Measurements from ENCODE around the gene TTC7B. TPM values are rescaled to one million over a fixed set of nuclear protein-coding genes. Genes with fewer than 3 reads are reported as not detected.
"Not testable (repeated sequence)": the region's sequence is repeated elsewhere in the genome, so short reads cannot be mapped to it uniquely, and the experiment has no call there.

TTC7B gene
- polyA plus RNA-seq, 1 donor from 2014 or later = 0.89 TPM

DNA sequence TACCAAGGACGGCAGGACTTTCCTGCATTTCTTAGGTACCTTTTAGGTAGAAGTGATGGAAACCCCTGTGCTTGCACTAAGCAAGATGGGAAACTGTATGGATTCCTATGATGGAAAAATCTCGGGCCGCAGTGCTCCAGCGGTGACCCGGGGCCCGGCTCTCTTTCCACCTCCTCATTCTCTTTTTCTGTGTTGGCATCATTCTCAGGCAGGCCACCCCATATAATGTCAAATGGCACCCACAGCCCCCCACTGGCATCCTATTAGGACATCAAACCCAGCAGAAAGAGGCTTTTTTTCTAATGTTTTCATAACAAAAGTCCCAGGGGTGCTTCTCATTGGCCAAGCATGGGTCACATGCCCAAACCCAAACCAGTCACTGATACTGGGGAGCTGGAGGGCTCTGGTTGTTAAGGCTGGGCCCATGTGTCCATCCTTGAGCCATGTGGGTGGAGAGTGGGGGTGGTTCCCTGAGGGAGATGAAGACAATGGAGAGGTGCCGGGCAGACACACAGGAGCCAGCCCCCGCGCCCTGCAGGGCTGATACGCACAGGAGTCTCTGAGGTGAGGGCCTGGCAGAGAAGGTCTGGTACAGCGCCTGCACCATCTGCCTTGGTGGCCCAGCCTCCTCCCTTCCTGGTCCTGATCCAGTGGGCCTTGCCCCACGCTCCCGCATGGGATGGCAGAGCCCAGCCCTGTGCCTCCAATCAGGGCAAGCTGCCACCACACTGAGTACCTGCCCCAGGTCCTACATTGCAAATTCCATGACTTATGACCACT lies 277.3 kb downstream of the TTC7B start:
- Mint-ChIP-seq H3K4me3 (no peak overlapping the region), H3K36me3 (no peaks in the 10 kb centered on the region), H3K9me3 (no peaks in the 10 kb centered on the region), H3K27me3 (no peaks in the 10 kb centered on the region), H3K27ac (no peak overlapping the region), H3K4me1 (peaks cover 0 to 5% (median 3%) of the 10 kb centered on the region in 3 donors)

DNA sequence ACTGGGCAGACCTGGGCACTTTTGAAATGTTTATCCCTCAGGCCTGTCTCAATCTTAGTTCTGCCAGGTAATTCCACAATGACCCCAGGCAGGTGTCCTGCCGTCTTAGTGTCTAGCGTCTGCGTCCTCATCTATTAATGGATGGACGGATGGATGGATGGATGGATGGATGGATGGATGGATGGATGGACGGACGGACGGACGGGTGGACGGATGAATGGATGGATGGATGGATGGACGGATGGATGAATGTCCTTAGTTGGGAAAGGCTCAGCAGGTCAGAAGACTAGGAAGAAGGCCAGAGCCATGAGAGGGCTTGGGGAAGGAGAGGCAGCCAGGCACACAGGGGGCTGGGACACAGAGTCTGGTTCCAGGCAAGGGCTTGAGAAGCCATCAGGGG lies 278.1 kb downstream of the TTC7B start:
- Mint-ChIP-seq H3K9me3 (no peaks in the 10 kb centered on the region), H3K27ac (no peak overlapping the region), H3K27me3 (peaks cover 3% of the 10 kb centered on the region), H3K4me1 (peaks cover 0 to 5% (median 3%) of the 10 kb centered on the region in 3 donors), H3K36me3 (no peaks in the 10 kb centered on the region), H3K4me3 (no peak overlapping the region)

DNA sequence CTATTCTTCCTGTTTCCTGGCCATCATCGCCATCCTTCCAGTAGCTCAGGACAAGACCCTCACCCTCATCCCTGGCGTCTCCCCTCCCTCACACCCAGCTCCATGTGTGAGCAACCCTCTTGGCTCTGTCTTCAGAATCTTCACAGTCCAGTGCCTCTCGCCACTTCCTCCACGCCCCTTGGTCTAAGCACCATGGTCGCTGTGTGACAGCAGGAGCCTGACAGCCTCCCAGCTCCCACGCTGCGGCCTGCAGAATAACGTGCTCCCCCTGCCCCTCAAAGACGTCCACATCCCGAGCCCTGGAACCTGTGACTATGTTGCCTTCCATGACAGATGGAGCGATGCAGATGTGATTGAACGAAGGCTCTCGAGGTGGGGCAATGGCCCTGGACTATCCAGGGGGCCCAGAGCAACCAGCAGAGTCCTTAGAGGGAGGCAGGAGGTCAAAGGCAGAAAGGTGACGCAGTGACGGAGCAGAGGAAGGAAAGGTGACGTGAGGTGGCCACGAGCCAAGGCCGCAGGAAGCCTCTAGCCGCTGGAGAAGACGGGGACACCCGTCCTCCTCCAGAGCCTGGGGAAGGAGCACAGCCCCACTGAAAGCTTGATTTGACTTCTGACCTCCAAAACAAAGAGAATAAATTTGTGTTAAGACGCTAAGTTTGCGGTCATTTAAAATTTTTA lies 279.6 kb downstream of the TTC7B start:
- peak overlapping the region in 1 of 3 donors; percentile 63 for H3K27ac Mint-ChIP-seq

DNA sequence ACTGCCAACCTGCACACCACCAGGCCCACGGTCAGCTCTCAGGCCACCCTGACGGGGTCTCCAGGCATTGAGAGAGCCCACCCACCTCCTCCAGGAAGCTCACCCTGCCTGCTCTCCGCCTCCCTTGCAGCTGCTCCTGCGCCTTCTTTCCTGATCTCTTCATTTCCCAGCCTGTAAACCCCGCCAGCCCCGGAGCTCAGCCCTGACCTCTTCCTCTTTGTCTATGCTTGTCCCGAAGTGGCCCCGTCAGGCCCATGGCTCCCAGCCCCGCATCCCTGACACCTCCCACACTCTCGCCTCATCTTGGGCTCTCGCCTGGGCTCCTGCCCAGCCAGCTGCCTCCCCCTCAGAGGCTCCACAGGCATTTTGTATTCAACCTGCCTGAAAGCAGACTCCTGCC lies 280.1 kb downstream of the TTC7B start:
- Mint-ChIP-seq H3K4me1 (peaks cover 0 to 5% (median 3%) of the 10 kb centered on the region in 3 donors), H3K27ac (peak overlapping the region in 1 of 3 donors; percentile 63), H3K27me3 (peaks cover 6% of the 10 kb centered on the region), H3K36me3 (no peaks in the 10 kb centered on the region), H3K9me3 (no peaks in the 10 kb centered on the region), H3K4me3 (no peak overlapping the region)

More for the DNA sequence above, 279.6 kb downstream of the TTC7B start:
- Mint-ChIP-seq H3K4me3 (no peak overlapping the region), H3K36me3 (no peaks in the 10 kb centered on the region), H3K4me1 (peaks cover 0 to 5% (median 3%) of the 10 kb centered on the region in 3 donors), H3K9me3 (no peaks in the 10 kb centered on the region), H3K27me3 (peaks cover 6% of the 10 kb centered on the region)

DNA sequence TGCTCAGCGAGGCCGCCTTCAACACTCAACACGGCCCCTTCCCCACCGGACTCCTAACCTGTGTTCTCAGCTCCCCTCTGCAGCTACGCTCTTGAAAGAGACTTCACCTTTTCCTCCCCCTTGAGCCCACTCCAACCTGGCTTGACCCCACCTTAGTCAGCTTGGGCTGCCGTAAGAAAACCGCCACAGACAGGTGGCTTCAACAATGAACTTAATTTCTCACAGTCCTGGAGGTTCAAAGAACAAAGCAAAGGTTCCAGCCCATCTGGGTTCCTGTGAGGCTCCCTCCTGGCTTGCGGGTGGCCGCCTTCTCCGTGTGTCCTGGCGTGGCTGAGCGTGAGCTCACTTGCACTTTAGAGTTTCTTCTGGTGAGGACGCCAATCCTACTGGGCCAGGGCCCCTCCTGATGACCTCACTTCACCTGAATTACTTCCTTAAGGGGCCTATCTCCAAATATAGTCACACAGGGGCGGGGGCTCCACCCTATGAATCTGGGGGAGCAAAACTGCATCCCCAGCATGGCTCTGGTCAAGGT lies 280.6 kb downstream of the TTC7B start:
- Mint-ChIP-seq H3K9me3 (no peaks in the 10 kb centered on the region), H3K4me1 (peaks cover 0 to 5% (median 3%) of the 10 kb centered on the region in 3 donors), H3K36me3 (no peaks in the 10 kb centered on the region), H3K4me3 (peak overlapping the region in 1 of 4 donors; percentile 48), H3K27ac (peak overlapping the region in 1 of 3 donors; percentile 84), H3K27me3 (peaks cover 6% of the 10 kb centered on the region)

DNA sequence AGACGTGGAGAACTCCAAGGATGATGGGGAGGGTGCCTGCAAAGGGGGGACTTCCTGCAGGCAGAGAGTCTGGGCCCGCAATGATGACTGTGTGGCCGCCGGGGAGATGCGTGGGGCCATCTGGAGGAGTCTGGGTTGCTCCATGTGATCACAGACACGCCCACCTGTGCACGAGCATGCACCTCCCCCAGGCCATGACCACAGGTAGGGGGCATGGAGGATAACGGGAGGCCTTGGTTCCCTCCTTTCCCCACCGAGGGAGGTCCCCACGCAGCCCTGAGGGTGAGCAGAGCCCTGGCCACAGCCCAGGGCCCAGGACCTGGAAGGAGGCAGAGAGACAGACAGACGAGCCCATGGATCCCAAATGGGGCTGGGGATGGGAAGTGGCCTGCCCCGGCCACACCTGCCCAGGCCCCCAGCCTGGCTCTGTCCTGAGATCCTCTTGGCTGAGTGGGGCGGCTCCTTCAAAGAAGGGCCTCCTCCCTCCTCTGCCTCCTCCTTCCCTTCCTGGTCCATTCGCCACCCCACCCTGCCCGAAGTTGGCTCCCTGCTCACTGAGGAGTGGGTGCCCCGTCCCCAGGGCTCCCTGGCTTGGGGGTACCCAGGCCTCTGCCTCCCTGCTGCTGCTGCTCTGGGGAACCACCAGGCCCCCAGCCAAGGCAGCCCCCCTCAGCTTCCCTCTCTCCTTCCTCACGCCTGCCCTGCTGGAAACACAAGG lies 281.2 kb downstream of the TTC7B start:
- Mint-ChIP-seq H3K27ac (no peak overlapping the region), H3K27me3 (peaks cover 6% of the 10 kb centered on the region), H3K4me3 (no peak overlapping the region), H3K36me3 (no peaks in the 10 kb centered on the region), H3K4me1 (peaks cover 0 to 5% (median 3%) of the 10 kb centered on the region in 3 donors), H3K9me3 (no peaks in the 10 kb centered on the region)

DNA sequence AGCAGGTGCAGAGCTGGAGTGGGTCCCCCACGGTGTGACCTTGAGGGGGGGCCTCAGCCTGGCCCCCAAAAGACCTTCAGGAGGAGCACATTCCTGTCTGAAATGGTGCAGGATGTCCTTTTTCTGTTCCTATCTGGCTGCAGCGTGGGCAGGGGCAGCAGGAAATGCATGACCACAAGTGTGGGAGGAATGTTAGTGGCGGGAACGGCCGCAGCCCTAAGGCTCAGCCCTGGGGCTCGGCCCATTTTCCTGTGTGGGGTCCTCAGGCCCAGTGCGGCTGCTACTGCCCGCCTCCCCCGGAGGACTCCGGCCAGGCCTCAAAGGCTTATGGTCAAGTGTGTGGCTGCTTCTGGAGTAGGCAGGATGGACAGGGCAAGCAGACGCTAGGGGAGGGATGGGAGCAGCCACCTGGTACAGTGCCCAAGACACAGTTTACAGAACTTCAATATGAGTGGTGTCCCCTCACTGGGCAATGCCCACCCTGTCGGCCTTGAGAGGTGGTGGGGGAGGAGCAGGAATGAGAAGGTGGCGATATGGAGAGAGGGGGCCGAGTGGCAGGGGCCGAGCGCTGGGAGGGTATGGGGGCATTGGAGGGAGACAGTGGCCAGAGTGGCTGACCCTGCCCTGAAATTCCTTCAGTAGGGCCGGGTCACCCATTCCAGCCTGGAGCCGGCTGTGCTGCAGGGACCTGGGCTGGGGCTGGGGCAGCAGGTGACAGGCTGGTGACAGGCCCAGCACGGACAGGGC lies 282.0 kb downstream of the TTC7B start:
- H3K4me1 Mint-ChIP-seq = peaks cover 0 to 5% (median 3%) of the 10 kb centered on the region in 3 donors
- peaks cover 6% of the 10 kb centered on the region for H3K27me3 Mint-ChIP-seq
- H3K36me3 Mint-ChIP-seq = no peaks in the 10 kb centered on the region
- H3K27ac Mint-ChIP-seq = no peak overlapping the region
- no peak overlapping the region for H3K4me3 Mint-ChIP-seq
- no peaks in the 10 kb centered on the region for H3K9me3 Mint-ChIP-seq

DNA sequence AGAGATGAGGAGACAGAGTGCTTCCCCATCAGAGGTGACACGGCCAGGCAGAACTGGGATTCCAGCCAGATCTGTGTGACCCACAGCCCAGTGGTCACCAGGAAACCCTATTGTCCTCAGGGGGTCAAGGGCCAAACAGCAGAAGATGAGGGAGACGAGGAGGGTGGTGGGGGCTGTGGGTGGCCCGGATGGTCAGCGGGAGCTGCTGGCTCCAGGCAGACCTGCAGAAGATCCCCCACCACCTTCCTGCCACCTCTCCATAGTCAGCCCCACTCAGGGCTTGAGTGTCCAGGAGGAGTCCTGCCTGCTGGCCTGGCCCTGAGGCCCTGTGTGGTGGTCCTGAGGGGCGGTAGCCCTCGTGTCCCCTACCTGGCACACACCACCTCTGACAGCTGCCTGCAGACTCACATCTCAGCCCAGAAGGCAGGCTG lies 282.6 kb downstream of the TTC7B start:
- no peak overlapping the region for H3K4me3 Mint-ChIP-seq

DNA sequence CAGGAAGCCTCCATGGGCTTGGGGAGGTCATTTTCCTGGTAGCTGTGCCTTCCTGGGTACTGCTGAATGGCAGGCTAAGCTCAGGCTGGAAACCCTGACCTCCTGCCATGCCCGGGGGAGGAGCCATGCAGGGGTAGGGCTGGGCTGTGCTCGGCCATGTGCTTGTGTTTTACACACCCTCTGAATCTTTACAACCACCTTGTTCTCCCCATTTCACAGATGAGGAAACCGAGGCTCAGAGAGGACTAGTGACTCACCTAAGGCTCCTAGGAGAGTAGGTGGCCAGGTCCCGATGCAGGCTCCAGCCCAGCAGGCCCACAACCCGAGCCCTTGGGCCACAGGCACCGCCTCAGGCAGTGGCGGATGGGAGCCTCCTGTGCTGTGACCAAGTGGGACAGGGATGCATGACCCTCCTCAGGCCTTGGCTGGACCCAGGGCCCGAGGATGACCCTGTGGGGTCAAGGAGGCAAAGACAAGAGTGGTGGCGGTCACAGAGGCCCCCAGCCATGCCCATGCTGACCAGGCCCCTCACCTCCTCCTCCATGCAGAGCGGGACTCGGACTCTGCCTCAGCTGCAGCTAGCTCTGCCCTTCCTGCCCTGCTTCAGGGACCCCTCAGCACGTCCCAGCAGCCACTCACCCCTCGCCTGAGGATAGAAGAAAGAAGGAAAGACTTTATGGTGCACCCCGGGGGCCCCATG lies 283.3 kb downstream of the TTC7B start:
- peaks cover 6% of the 10 kb centered on the region for H3K27me3 Mint-ChIP-seq
- peaks cover 2% of the 10 kb centered on the region for H3K36me3 Mint-ChIP-seq
- H3K9me3 Mint-ChIP-seq = peaks cover 0 to 3% (median 0%) of the 10 kb centered on the region in 3 donors
- no peak overlapping the region for H3K4me3 Mint-ChIP-seq
- H3K4me1 Mint-ChIP-seq = peaks cover 0 to 5% (median 3%) of the 10 kb centered on the region in 3 donors
- H3K27ac Mint-ChIP-seq = no peak overlapping the region

More for the DNA sequence above, 282.6 kb downstream of the TTC7B start:
- peaks cover 6% of the 10 kb centered on the region for H3K27me3 Mint-ChIP-seq
- peaks cover 0 to 5% (median 3%) of the 10 kb centered on the region in 3 donors for H3K4me1 Mint-ChIP-seq
- H3K36me3 Mint-ChIP-seq = peaks cover 2% of the 10 kb centered on the region
- no peak overlapping the region for H3K27ac Mint-ChIP-seq
- H3K9me3 Mint-ChIP-seq = peaks cover 0 to under 1% (median 0%) of the 10 kb centered on the region in 3 donors

DNA sequence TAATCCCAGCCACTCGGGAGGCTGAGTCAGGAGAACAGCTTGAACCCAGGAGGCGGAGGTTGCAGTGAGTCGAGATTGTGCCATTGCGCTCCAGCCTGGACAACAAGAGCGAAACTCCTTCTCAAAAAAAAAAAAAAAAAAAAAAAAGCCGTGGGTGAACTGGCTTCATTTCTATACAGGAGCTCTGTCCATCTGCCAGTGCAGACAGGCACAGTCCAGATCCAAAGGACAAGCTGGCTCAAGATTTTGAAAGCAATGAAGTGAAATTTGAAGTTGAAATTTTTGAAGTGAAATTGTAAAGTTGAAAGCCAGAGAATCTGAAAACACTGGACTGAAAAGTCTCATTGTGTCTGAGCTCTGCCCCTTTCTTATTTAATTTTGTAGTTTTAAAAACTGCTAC lies 284.7 kb downstream of the TTC7B start:
- Mint-ChIP-seq H3K4me3 (no peak overlapping the region), H3K27me3 (peaks cover 6% of the 10 kb centered on the region), H3K4me1 (peaks cover 0 to 4% (median 3%) of the 10 kb centered on the region in 3 donors), H3K27ac (no peak overlapping the region), H3K36me3 (peaks cover 2% of the 10 kb centered on the region), H3K9me3 (peaks cover 3 to 6% (median 5%) of the 10 kb centered on the region in 3 donors)

DNA sequence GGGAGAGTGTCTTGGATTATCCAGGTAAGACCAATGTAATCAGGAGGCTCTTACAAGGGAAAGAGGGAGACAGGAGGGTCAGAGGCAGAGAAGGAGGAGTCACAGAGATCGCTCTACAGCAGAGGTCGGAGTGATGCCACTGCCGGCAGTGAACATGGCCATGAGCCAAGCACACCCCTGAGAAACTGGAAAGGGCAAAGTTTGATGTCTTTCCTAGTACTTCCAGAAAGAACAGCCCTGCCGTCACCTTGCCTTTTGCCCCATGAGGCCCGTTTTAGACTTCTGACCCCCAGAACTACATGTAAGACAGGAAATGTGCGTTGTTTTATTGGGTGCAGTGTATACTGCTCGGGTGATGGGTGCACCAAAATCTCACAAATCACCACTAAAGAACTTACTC lies 285.7 kb downstream of the TTC7B start:
- H3K27me3 Mint-ChIP-seq = peaks cover 6% of the 10 kb centered on the region
- H3K36me3 Mint-ChIP-seq = peaks cover 2% of the 10 kb centered on the region
- peak overlapping the region in 1 of 3 donors; percentile 0 for H3K27ac Mint-ChIP-seq
- H3K4me3 Mint-ChIP-seq = no peak overlapping the region
- H3K9me3 Mint-ChIP-seq = peaks cover 5 to 8% (median 5%) of the 10 kb centered on the region in 3 donors
- H3K4me1 Mint-ChIP-seq = no peaks in the 10 kb centered on the region

DNA sequence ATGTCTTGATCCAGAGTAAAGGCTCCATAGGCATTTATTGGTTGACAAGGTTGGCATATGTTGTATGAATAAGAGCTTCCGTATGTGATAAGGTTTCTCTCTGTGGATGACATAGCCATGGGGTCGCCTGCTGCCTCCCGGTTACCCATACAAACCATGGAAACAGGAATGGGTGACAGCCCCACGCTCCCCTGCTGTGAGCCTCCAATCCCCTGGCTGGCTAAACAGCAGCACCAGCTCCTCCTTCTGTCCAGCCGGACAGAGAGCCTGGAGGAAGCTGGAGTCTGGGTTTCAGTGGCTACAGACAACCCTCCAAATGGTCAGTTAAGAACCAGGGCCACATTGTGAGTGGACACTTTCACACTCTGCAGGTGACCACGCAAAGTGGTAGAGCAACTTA lies 288.3 kb downstream of the TTC7B start:
- no peak overlapping the region for H3K27ac Mint-ChIP-seq
- H3K36me3 Mint-ChIP-seq = peaks cover 2% of the 10 kb centered on the region
- H3K4me3 Mint-ChIP-seq = no peak overlapping the region
- no peaks in the 10 kb centered on the region for H3K4me1 Mint-ChIP-seq
- peaks cover 3% of the 10 kb centered on the region for H3K27me3 Mint-ChIP-seq
- peaks cover 5 to 8% (median 5%) of the 10 kb centered on the region in 3 donors for H3K9me3 Mint-ChIP-seq

DNA sequence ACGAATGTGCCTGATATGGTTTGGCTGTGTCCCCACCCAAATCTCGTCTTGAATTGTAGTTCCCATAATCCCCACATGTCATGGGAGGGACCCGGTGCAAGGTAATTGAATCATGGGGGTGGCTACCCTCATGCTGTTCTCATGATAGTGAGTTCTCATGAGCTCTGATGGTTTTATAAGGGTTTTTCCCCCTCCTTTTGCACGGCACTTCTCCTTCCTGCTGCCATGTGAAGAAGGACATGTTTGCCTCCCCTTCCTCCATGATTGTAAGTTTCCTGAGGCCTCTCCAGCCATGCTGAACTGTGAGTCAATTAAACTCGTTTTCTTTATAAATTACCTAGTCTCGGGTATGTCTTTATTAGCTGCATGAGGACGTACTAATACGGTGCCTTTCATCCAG lies 289.7 kb downstream of the TTC7B start:
- not testable (repeated sequence) for H3K27me3 Mint-ChIP-seq, H3K4me1 Mint-ChIP-seq, H3K9me3 Mint-ChIP-seq, H3K4me3 Mint-ChIP-seq, H3K36me3 Mint-ChIP-seq, H3K27ac Mint-ChIP-seq
